ENCODE measurements around the gene CYS1.

CYS1 gene

GRCh38 chr2:10078001-10078400, 2.2 kb downstream of the CYS1 start:
- intact Hi-C loops (cut with DNase I) = no loop called here
- no peak for DNase-seq

- intact Hi-C loops (cut with DNase I) = no loop called here
- no peak for DNase-seq
Measured at GRCh38 chr2:10076988-10077527, 3.2 kb downstream of the CYS1 start.

- no peak for DNase-seq
- intact Hi-C loops (cut with DNase I) = no loop called here
Measured at GRCh38 chr2:10076511-10076910, 3.7 kb downstream of the CYS1 start.

- DNase-seq = no peak
- intact Hi-C loops (cut with DNase I) = no loop called here
Measured at GRCh38 chr2:10075571-10076209, 4.5 kb downstream of the CYS1 start.

GRCh38 chr2:10075101-10075500, 5.1 kb downstream of the CYS1 start:
- no peak for DNase-seq
- intact Hi-C loops (cut with DNase I) = no loop called here

GRCh38 chr2:10073706-10074105, 6.5 kb downstream of the CYS1 start:
- intact Hi-C loops (cut with DNase I) = loop anchor here (5.0 kb wide), 1 partner anchor 364 kb away; no protein-coding TSS in a partner anchor
- DNase-seq = no peak

GRCh38 chr2:10072656-10073480, 7.3 kb downstream of the CYS1 start:
- intact Hi-C loops (cut with DNase I) = loop anchor here (5.0 kb wide), 1 partner anchor 364 kb away; no protein-coding TSS in a partner anchor
- peak; percentile 60 to 93 (median 84) for DNase-seq

GRCh38 chr2:10071595-10071994, 8.6 kb downstream of the CYS1 start:
- DNase-seq = no peak
- intact Hi-C loops (cut with DNase I) = loop anchor here (5.0 kb wide), 1 partner anchor 366 kb away; no protein-coding TSS in a partner anchor

- intact Hi-C loops (cut with DNase I) = loop anchor here (5.0 kb wide), 1 partner anchor 366 kb away; no protein-coding TSS in a partner anchor
- DNase-seq = no peak
Measured at GRCh38 chr2:10071176-10071575, 9.0 kb downstream of the CYS1 start.

GRCh38 chr2:10067881-10068280, 12.3 kb downstream of the CYS1 start:
- no peak for DNase-seq
- intact Hi-C loops (cut with DNase I) = no loop called here

GRCh38 chr2:10067330-10067729, 12.9 kb downstream of the CYS1 start:
- intact Hi-C loops (cut with DNase I) = no loop called here

GRCh38 chr2:10065773-10066055, 14.5 kb downstream of the CYS1 start:
- intact Hi-C loops (cut with DNase I) = no loop called here

More at GRCh38 chr2:10067330-10067729, 12.9 kb downstream of the CYS1 start:
- DNase-seq = no peak

GRCh38 chr2:10064932-10065772, 15.1 kb downstream of the CYS1 start:
- intact Hi-C loops (cut with DNase I) = no loop called here
- DNase-seq = no peak

More at GRCh38 chr2:10065773-10066055, 14.5 kb downstream of the CYS1 start:
- DNase-seq = no peak

GRCh38 chr2:10063566-10063965, 16.6 kb downstream of the CYS1 start:
- no peak for DNase-seq
- intact Hi-C loops (cut with DNase I) = no loop called here

- no peak for DNase-seq
- intact Hi-C loops (cut with DNase I) = no loop called here
Measured at GRCh38 chr2:10062931-10063365, 17.3 kb downstream of the CYS1 start.

GRCh38 chr2:10061221-10061925, 18.8 kb downstream of the CYS1 start:
- no peak for DNase-seq
- intact Hi-C loops (cut with DNase I) = no loop called here

- DNase-seq = no peak
- intact Hi-C loops (cut with DNase I) = no loop called here
Measured at GRCh38 chr2:10059552-10060335, 20.5 kb downstream of the CYS1 start.

- intact Hi-C loops (cut with DNase I) = no loop called here
- no peak for DNase-seq
Measured at GRCh38 chr2:10059016-10059351, 21.2 kb downstream of the CYS1 start.
